GM12878 (cell line): ENCODE results near the gene TNNT2. TPM values are rescaled to one million over a fixed set of nuclear protein-coding genes. Genes with fewer than 3 reads are reported as not detected.

Experiments
- ATAC-seq: fragments of 200-7000 bp; cut with Tn5 transposase; 3 replicates; pipeline ENCODE4 v1.9.1; 2020; ENCODE audit warnings: mild to moderate bottlenecking, moderate library complexity
- BruUV-seq: library from RNA; stranded (reverse); fragments of 400-500 nt; replicated peaks from 2 replicates; lab custom pipeline; 2021; lab: Mats Ljungman, UMichigan
- CTCF ChIA-PET: fragments of 300-600 bp; sonication (Branson Sonifier 250); formaldehyde crosslinking; extraction: SDS; loops from one replicate; lab custom pipeline; 2021; ENCODE audit warnings: inconsistent platforms; lab: Yijun Ruan, JAX
- POLR2A ChIA-PET: fragments of 350-600 bp; formaldehyde crosslinking; extraction: SDS; loops from one replicate; lab custom pipeline; 2021; ENCODE audit warnings: inconsistent platforms; lab: Charles Lee
- RAD21 ChIA-PET: fragments of 300-600 bp; sonication (Branson Sonifier 250); formaldehyde crosslinking; loops from one replicate; lab custom pipeline; 2023; ENCODE audit warnings: antibody characterized with exemption; ENCODE audit not compliant: unreplicated experiment; lab: Charles Lee
- SMC1A ChIA-PET: fragments of 300-600 bp; sonication (Branson Sonifier 250); formaldehyde crosslinking; loops from one replicate; lab custom pipeline; 2023; ENCODE audit not compliant: unreplicated experiment, uncharacterized antibody; lab: Charles Lee
- DNase-seq: peaks from one replicate; pipeline ENCODE4 v3.0.0-alpha.2; 2011; ENCODE audit warnings: low read depth, low spot score
- FAIRE-seq: peaks from 3 replicates; lab custom pipeline; 2011; peaks lifted over from hg19 to GRCh38; lab: Jason Lieb, UNC
- H2AFZ ChIP-seq: 2 replicates; pipeline ENCODE4 v1.6.0; 2011; ENCODE audit warnings: low read depth, low read length, control low read depth; ENCODE audit not compliant: control insufficient read depth
- H3K27ac ChIP-seq: 2 replicates; pipeline ENCODE4 v1.5.1; 2011; ENCODE audit warnings: control low read depth; ENCODE audit not compliant: control insufficient read depth, insufficient read depth
- H3K27me3 ChIP-seq, 2 experiments: replicated peaks in 1 of 2; 2 replicates each; pipeline versions ENCODE4 v1.6.0 to v1.6.1; 2011; ENCODE audit warnings: low read length in 1 of 2; ENCODE audit not compliant: control insufficient read depth in 2 of 2, insufficient read depth in 2 of 2
- H3K36me3 ChIP-seq, 2 experiments: 2 replicates each; pipeline ENCODE4 v1.5.1; 2011; ENCODE audit warnings: low read length in 1 of 2; ENCODE audit not compliant: control insufficient read depth in 2 of 2, insufficient read depth in 2 of 2
- H3K4me1 ChIP-seq: 2 replicates; pipeline ENCODE4 v1.6.1; 2011; ENCODE audit warnings: mild to moderate bottlenecking, low read length, moderate library complexity, mixed read lengths; ENCODE audit not compliant: control insufficient read depth, insufficient read depth
- H3K4me2 ChIP-seq: 2 replicates; pipeline ENCODE4 v1.6.0; 2011; ENCODE audit warnings: control low read depth; ENCODE audit not compliant: control insufficient read depth, insufficient read depth
- H3K4me3 ChIP-seq: fragments of 200-600 bp; sonication (generic); 2 replicates; pipeline ENCODE4 v1.5.1; 2016
- H3K79me2 ChIP-seq: 2 replicates; pipeline ENCODE4 v1.6.0; 2011; ENCODE audit warnings: low read length; ENCODE audit not compliant: control insufficient read depth, insufficient read depth
- H3K9ac ChIP-seq: 2 replicates; pipeline ENCODE4 v1.8.0; 2011; ENCODE audit warnings: low read length, control low read depth, mixed read lengths; ENCODE audit not compliant: control insufficient read depth, insufficient read depth
- H3K9me3 ChIP-seq: replicated peaks from 3 replicates; pipeline ENCODE4 v1.5.1; 2011; ENCODE audit warnings: mild to moderate bottlenecking, low read length; ENCODE audit not compliant: control insufficient read depth, insufficient read depth
- H4K20me1 ChIP-seq: 2 replicates; pipeline ENCODE4 v1.6.0; 2011; ENCODE audit not compliant: control insufficient read depth, insufficient read depth
- BMI1 ChIP-seq: fragments of 450-650 bp; IDR thresholded peaks from 2 replicates; pipeline ENCODE4 v1.6.1; 2016; ENCODE audit warnings: mild to moderate bottlenecking, moderate library complexity, borderline replicate concordance
- CREB1 ChIP-seq: IDR thresholded peaks from 2 replicates; pipeline ENCODE4 v1.6.1; 2012; ENCODE audit warnings: low read depth, mild to moderate bottlenecking, inconsistent platforms
- FOS ChIP-seq: IDR thresholded peaks from 3 replicates; pipeline ENCODE4 v1.6.1; 2011; ENCODE audit warnings: borderline replicate concordance; ENCODE audit not compliant: insufficient read length; ENCODE audit errors: extremely low read depth
- FOXK2 ChIP-seq: fragments of 450-650 bp; IDR thresholded peaks from 2 replicates; pipeline ENCODE4 v1.6.1; 2017; ENCODE audit warnings: mild to moderate bottlenecking, moderate library complexity
- GABPA ChIP-seq: IDR thresholded peaks from 2 replicates; pipeline ENCODE4 v1.6.1; 2014; ENCODE audit warnings: antibody characterized with exemption, low read depth, mild to moderate bottlenecking, inconsistent platforms
- HCFC1 ChIP-seq: fragments of 150-350 bp; IDR thresholded peaks from 2 replicates; pipeline ENCODE4 v1.6.1; 2014; ENCODE audit warnings: low read length
- HDAC2 ChIP-seq: fragments of 200-600 bp; sonication (generic); IDR thresholded peaks from 2 replicates; pipeline ENCODE4 v1.6.1; 2017
- NFYB ChIP-seq: IDR thresholded peaks from 2 replicates; pipeline ENCODE4 v1.6.1; 2011; ENCODE audit warnings: low read depth, mild to moderate bottlenecking, low read length, improper control_type of control experiment, moderate library complexity; ENCODE audit not compliant: insufficient read depth
- PRDM15 ChIP-seq: fragments of 450-650 bp; formaldehyde crosslinking; IDR thresholded peaks from 2 replicates; pipeline ENCODE4 v1.4.0; 2020; ENCODE audit warnings: mild to moderate bottlenecking, moderate library complexity
- SMC3 ChIP-seq: IDR thresholded peaks from 2 replicates; pipeline ENCODE4 v1.6.1; 2011; ENCODE audit warnings: low read length, improper control_type of control experiment, borderline replicate concordance
- ZBTB11 ChIP-seq: fragments of 450-650 bp; formaldehyde crosslinking; IDR thresholded peaks from 2 replicates; pipeline ENCODE4 v1.5.0; 2022; ENCODE audit warnings: mild to moderate bottlenecking, missing genetic modification characterization
- WGBS: methylation state at CpG from one replicate; pipeline ENCODE4 v1.1.6; 2016; ENCODE audit warnings: low lambda C conversion rate; ENCODE audit not compliant: insufficient replicate concordance, insufficient coverage; ENCODE audit errors: missing lambda C conversion rate; 5-methylcytosine and 5-hydroxymethylcytosine counted together
- in situ Hi-C: fragments of 300-500 bp; cut with MboI; formaldehyde crosslinking; loops from 9 replicates; pipeline ENCODE4 v1.14.3; 2018; ENCODE audit warnings: mixed read lengths
- intact Hi-C: fragments of 100-400 bp; cut with micrococcal nuclease; formaldehyde crosslinking; loops from one replicate; pipeline ENCODE4 v1.14.2; 2022; ENCODE audit not compliant: unreplicated experiment
- polyA plus RNA-seq, 11 experiments: library from polyadenylated mRNA; depleted of rRNA in 4 of 11; unstranded in 6 of 11; stranded (reverse) in 5 of 11; fragments of >200 nt; fragmentation: Nextera tagmentation in 4 of 11; fragmentation: Illumina TruSeq in 1 of 11; extraction: Ambion mirVana in 4 of 11; extraction: Trizol in 1 of 11; gene quantifications; 1 replicate in 1 of 11; 2 replicates in 10 of 11; pipeline versions ENCODE4 v1.2.1 to v1.2.3, GENCODE V29; 2011 to 2016; ENCODE audit warnings: inconsistent platforms in 2 of 11, missing spikeins in 2 of 11, low read depth in 1 of 11
- total RNA-seq, 4 experiments: library from RNA; depleted of rRNA in 3 of 4; stranded (reverse); fragments of >200 nt in 3 of 4; fragmentation: Illumina TruSeq in 1 of 4; extraction: Trizol in 1 of 4; gene quantifications; 2 replicates each; pipeline versions ENCODE4 v1.2.1 to v1.2.3, GENCODE V29; 2013 to 2021

The TNNT2 gene
- total and polyA plus RNA-seq, 10 of the 15 experiments (the other 5 are each of a cell fraction or from before 2014, with no cell fraction given) = 2.2 TPM; not detected in 9

- intact Hi-C loops = no loop called here
- H3K4me2 ChIP-seq = no peak overlapping the region
- TF ChIP-seq BMI1 = no peak
- TF ChIP-seq FOXK2 = no peak
- TF ChIP-seq ZBTB11 (CRISPR knock-in tag) = no peak
- no peak for TF ChIP-seq HCFC1
- TF ChIP-seq PRDM15 = no peak
- no peak for TF ChIP-seq FOS
- TF ChIP-seq GABPA = no peak
- TF ChIP-seq SMC3 = no peak
- TF ChIP-seq NFYB = no peak
- no peak for TF ChIP-seq HDAC2
- TF ChIP-seq CREB1 = no peak
- TF ChIP-seq, all 136 proteins: peak for 0
- no peaks in the 10 kb centered on the region for H3K36me3 ChIP-seq
- H3K9ac ChIP-seq = no peak overlapping the region
- H3K27ac ChIP-seq = no peak overlapping the region
- peaks cover 0 to 4% of the 10 kb centered on the region in 2 experiments; a peak in 2 of 4 replicates for H3K27me3 ChIP-seq
- in situ Hi-C loops = no loop called here
- no peak overlapping the region for H2AFZ ChIP-seq
- no peak for DNase-seq
- no peak for ATAC-seq
- SMC1A ChIA-PET = no interaction called here
- BruUV-seq = no TSS peak
- CTCF ChIA-PET = interaction anchor here (1.0 kb wide), 1 partner anchor 46 kb away, joined by 3 read pairs; no protein-coding TSS in a partner anchor
- no peaks in the 10 kb centered on the region for H3K79me2 ChIP-seq
- H4K20me1 ChIP-seq = no peaks in the 10 kb centered on the region
- FAIRE-seq = no peak
- POLR2A ChIA-PET = interaction anchor here (0.6 kb wide), 1 partner anchor 186 kb away, joined by 3 read pairs; no protein-coding TSS in a partner anchor
- RAD21 ChIA-PET = interaction anchor here (0.9 kb wide), 1 partner anchor 8 kb away, joined by 3 read pairs; no protein-coding TSS in a partner anchor
- WGBS = 33% methylated on average over 4 of the region's 4 CpGs
- no peak overlapping the region for H3K4me3 ChIP-seq
- H3K9me3 ChIP-seq = no peaks in the 10 kb centered on the region
- no peaks in the 10 kb centered on the region for H3K4me1 ChIP-seq
These were observed 22.6 kb downstream of the TNNT2 start for GRCh38 chr1:201354901-201355295.
